Prostate gland (tissue), 2 donors: ENCODE data around the gene FAM240B.

Source experiments
- POLR2AphosphoS5 ChIP-seq: sonication (generic); formaldehyde crosslinking; IDR thresholded peaks from one replicate; pipeline ENCODE4 v1.6.1; 2017; ENCODE audit warnings: antibody characterized with exemption
- TF ChIP-seq, protein P1 (sequence below), 4 experiments: fragments of 200-600 bp in 2 of 4; fragments of 450-650 bp in 2 of 4; sonication (generic) in 2 of 4; IDR thresholded peaks; 1 replicate in 3 of 4; 2 replicates in 1 of 4; pipeline ENCODE4 v1.5.1; 2016 to 2019; ENCODE audit warnings: antibody characterized with exemption in 4 of 4, mild to moderate bottlenecking in 2 of 4, moderate library complexity in 2 of 4

DNA sequence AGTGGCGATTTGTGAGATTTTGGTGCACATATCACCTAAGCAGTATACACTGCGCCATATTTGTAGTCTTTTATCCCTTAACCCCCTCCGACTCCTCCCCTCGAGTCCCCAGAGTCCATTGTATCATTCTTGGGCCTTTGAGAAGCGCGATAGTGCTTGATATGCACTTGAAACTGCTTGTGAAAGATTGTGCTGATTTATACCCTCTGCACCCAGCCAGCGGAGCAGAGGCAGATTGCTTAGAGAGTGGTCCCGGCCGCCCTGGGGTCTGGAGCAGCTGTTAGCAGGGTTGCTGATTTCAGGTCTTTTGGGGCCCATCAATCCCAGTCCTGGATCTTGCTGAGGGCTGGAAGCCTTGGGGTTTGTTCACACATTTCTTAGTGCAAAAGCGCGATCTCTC, 13.0 kb upstream of the FAM240B start:
- TF ChIP-seq, protein P1, sequence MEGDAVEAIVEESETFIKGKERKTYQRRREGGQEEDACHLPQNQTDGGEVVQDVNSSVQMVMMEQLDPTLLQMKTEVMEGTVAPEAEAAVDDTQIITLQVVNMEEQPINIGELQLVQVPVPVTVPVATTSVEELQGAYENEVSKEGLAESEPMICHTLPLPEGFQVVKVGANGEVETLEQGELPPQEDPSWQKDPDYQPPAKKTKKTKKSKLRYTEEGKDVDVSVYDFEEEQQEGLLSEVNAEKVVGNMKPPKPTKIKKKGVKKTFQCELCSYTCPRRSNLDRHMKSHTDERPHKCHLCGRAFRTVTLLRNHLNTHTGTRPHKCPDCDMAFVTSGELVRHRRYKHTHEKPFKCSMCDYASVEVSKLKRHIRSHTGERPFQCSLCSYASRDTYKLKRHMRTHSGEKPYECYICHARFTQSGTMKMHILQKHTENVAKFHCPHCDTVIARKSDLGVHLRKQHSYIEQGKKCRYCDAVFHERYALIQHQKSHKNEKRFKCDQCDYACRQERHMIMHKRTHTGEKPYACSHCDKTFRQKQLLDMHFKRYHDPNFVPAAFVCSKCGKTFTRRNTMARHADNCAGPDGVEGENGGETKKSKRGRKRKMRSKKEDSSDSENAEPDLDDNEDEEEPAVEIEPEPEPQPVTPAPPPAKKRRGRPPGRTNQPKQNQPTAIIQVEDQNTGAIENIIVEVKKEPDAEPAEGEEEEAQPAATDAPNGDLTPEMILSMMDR (IDR thresholded peaks at IDR 0.05): no peak
- TF ChIP-seq POLR2AphosphoS5: no peak
